GM21515 (cell line): ENCODE data around the gene SDF4.

Experiments
- ATAC-seq: cut with Tn5 transposase; IDR thresholded peaks from one replicate; pipeline ENCODE4 v1.9.1; 2021; ENCODE audit not compliant: unreplicated experiment

The SDF4 gene, protein sequence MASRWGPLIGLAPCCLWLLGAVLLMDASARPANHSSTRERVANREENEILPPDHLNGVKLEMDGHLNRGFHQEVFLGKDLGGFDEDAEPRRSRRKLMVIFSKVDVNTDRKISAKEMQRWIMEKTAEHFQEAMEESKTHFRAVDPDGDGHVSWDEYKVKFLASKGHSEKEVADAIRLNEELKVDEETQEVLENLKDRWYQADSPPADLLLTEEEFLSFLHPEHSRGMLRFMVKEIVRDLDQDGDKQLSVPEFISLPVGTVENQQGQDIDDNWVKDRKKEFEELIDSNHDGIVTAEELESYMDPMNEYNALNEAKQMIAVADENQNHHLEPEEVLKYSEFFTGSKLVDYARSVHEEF

DNA sequence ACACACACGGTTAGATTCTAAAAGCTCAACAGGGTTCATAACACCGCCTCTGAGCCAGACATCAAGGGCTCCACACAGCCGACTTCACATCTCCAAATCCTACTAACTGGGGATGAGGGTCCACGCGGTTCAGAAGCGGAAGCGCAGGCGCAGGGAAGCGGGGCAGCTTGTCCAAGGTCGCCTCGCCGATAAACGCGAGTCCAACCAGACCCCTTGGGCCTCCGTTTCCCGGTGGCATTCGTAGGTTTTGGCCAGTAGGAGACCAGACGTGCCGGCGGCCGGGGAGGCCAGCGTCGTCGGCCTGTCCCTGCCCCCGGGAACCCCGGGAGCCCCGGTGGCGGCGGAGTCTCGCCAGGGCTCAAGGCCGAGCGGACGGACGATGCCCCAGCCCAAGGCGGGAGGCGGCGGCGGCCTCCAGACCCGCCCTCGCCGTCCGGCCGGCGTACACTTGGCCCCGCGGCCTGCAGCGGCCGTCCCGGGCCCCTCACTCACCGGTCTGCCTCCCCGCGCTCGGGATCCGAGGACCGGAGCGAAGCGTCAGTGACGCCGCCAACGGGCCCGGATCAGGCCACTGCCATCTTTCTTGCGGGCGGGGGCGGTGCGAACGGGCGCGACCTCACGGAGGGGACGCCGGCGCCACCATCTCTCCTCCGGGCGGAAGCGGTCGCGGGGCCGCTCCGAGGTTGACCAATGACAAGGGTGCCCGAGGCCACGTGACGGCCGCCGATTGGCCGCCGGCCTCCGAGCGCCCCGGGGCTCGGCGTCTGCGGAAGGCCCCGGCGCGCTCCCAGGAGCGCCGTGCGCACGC, at the start of gene SDF4:
Gene SDF4 (minus strand): TSS at position 602 of the 808 bp plus-strand sequence. CDS start 3,229 bp downstream, outside the sequence.
- peak; percentile 86 for ATAC-seq

DNA sequence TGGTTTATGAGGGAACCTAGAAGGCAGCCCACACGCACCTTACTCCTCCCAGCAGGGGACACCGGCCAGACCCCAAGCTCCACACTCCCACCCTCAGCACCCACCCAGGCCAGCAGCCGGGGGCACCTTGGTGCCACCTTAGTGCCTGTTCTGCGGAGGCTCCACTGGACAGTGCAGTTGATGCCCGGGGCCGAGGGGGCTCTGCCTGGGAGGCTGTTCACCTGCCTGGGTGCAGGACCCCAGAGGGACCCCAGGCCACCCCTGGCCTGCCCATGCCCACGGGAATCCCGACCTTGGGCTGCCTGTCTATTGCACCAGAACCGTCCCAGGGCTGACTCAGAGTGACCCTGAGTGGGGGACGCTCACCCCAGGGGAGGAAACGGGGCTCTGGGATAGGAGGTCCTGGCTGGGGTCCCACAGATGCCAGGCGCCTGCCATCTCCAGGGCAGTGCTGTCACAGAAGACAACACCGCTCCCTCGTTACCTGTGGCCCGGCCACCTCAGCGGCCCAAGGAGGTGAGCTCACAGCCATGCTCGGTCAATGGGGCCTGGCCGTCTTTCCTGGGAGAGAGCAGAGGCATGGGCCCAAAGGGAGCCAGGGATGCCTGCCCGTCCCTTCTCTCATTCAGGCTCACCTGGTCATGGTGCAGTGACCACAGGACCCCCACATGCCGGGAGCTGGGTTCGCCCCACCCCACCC, 49.1 kb upstream of the SDF4 start:
- no peak for ATAC-seq

DNA sequence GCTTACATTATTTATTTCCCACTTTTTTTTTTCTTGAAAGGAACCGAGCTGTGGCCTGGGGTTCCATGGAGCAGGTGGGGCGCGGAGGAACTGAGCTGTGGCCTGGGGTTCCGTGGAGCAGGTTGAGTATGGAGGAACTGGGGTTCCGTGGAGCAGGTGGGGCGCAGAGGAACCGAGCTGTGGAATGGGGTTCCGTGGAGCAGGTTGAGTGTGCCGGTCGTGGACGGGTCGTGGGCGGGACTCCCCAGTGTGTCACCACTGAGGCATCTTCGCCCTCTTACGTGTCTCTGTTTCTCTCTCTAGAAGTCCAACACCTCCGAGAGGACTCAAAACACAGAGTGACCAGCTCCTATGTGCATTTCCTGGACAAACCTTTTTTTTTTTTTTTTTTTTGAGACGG, 47.2 kb upstream of the SDF4 start:
- ATAC-seq, result no peak

DNA sequence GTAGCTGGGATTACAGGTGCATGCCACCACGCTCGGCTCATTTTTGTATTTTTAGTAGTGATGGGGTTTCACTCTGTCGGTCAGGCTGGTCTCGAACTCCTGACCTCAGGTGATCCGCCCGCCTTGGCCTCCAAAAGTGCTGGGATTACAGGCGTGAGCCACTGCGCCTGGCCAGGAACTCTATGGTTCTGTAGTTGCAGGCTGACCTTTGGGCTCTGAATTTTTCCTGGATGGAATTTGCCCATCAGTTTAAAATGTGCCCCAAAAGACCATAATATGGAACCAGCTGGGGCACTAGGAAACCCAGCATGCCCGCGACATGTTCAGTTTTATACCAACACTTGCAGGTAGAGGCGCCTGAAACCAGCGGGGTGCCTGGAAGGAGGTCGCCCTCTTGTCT, 46.8 kb upstream of the SDF4 start:
- no peak for ATAC-seq

DNA sequence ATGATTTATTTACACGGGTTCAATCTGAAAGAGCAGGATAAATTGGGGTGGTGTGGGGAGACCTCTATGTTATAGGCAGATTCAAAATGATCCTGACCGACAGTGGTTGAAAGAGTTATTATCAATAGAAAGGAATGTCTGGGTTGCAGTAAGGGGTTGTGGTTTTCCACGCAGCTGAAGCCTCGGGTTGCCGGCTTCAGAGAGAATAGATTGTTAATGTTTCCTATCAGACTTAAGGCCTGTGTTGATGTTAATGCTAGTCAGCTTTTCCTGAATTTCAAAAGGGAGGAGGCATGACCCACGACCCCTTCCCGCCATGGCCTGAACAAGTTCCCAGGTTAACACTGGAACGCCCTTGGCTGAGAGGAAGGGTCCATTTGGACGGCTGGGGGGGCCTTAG, 44.0 kb upstream of the SDF4 start:
- ATAC-seq, result no peak

DNA sequence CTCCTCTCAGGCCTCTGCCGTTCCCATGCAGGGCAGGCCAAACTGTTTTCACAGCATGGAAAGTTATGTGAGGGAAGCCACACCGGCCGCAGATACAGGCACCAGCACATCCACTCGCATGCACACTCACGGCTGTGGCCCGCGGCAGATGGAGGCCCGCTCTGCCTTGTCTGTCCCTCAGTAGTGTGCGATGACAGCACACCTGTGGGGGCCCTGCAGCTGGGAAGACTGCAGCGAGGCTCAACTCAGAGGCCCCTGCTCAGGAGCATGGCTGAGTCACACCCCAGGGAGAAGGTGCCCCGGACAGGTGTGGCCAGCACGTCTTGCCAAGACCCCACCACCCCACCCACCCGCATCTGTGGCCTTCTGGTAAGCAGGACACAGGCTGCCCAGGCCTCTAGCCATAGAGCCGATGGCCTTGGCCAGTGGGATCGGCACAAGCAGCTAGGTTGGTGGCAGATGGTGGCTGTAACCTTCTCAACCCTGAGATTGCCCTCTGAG, 43.2 kb upstream of the SDF4 start:
- no peak for ATAC-seq

DNA sequence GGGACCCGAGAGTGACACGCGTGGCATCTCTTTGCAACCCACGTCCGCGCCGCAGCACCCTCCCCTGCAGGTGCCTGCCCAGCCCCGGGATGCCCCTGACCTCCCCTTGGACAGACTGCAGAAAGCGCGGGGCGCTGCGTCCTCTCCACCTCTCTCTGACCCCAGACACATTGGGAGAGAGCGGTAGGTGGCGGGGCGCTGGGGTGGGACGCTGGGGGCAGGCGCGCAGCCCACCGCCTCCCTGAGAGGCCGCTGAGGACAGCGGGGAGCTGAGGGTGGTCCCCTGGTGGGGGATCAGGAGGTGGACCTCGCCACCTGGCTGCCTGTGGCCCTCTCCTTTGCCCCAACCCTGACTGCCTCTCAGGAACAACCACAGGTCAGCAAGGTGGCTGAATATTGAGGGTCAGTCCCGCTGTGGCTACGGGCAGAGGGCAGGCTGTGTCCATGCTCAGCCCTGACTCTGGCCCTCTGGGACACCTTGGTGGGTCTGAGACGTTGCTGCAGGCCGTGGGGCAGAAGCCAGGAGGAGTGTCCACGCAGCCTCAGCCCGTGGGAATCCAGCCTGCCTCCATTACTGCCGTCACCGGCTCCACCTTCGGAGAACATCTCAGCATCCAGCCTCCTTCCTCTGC, 42.6 kb upstream of the SDF4 start:
- no peak for ATAC-seq

DNA sequence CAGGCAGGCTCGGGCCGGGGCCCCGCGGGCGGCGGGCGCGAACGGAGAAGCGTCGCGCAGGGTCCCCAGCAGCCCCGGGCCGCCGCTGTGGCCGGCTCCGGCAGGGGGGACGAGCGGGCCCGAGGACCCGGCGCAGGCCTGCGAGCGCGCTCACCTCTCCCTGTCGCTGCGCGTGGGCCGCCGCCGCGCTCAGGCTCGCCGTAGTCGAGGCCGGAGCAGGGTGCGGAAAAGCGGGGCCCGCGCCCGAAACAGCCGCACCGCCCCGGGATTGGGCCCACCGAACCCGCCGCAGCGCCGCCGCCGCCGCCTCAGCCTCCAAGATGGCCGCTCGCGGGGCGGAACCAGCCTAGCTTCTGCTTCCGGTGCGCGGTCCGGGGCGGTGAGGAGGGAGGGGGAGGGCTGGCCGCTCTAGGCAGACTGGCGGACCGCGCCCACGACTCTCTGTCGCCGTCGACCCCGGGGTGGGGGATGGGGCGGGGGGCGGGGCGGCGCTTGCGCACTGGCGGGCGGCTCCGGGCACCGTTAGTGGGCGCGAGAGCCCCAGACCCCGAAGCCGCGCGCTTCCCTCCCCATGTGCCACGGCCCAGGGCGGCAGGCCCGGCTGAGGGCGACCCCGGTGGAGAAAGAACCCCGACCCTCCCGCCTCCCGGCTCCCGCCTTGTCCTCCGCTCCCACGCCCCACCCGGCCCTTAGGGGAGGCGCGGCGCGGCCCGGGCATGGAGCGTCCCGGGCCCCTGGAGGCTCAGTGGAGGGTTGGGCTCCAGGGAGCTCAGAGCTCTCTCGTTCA, 41.9 kb upstream of the SDF4 start, which contains the start of gene UBE2J2:
Gene UBE2J2 (minus strand): TSS at position 343 of the 787 bp plus-strand sequence. CDS start 5,862 bp downstream, outside the sequence.
- peak; percentile 65 for ATAC-seq

DNA sequence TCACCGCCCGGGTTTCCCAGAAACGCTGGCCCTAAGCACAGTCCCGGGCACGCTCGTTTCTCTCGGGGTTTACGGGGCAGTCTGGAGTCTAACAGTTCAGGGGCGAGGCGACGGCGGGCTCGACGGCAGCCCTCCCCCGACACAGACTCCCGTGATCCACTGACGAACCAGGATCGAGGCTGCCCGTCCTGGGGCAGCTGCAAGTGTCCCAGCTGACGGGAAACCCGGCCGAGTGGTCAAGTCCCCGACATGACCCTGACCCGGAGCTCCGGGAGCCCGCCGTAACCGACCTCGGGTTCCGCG, 41.4 kb upstream of the SDF4 start:
- peak; percentile 18 for ATAC-seq

DNA sequence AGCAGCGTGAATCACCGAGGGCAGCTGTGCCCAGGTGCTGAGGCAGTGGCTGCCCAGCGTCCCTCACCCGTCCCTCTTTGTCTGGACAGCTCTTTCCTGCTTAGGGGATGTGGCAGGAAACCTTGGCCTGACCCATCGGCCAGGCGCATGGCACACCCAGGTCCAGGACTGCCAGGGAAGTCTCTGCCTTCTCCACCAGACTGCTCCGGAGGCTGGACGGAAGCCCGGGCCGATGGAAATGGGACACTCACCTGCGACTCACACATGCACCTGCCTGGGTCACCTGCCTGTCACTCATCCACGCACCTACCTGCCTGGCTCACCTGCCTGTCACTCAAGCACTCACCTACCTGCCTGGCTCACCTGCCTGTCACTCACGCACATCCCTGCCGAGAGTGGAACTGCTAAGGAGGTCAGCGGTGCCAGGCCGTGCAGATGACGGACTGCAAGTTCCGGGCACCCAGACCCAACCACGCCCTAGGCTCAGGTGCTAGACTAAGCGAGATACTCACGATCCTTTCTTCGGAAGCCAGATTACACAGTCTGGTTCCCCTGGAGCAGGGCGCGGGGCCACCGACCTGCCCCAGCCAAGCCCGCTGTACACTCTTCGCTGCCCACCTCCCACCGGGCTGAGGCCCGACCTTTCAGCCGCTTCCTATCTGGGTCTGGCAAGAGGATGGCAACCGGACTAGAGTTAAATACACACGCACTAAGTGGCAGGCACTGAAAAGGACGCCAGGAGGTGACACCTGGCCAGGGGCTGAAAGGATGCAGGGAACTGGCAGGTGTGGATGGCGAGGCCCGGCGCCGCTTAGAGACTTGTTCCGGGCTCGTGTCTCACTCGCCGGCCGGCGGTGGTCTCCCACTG, 40.8 kb upstream of the SDF4 start:
- ATAC-seq, result peak; percentile 10

DNA sequence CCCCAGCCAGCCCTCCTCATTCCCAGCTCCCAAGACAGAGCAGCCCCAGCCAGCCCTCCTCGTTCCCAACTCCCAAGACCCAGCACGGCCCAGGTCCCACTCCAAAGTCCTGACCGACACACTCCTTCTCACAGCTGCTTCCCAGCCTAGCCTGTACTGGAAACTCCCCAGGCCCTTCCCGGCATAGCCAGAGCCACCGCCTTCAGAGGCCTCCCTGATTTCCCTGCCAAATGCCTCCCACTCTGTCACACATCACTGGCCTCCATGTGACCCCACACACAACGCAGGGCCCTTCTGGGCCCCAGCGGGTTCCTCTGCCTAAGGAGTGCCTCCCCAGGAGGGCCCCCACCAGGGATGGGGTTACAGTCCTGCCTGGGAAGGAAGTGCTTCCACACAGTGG, 39.0 kb upstream of the SDF4 start:
- no peak for ATAC-seq

DNA sequence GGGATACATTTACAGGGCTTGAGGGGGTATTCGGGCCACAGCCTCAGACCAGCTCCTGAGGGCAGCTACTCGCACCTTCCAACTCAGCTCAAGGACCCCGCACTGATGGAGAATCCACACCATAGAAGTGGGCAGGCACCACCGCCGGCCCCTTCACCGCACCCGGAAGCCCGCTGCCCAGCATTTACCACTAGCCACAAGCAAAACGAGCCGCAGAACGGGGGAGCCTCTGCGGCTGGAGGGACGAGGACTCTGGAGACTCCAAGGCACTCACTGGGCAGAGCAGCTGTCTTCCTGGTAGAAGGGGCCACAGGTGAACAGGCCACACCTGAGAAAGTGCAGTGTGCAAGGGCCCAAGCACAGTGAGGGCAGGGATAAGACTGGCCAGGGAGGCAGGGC, 36.5 kb upstream of the SDF4 start:
- ATAC-seq, result no peak

DNA sequence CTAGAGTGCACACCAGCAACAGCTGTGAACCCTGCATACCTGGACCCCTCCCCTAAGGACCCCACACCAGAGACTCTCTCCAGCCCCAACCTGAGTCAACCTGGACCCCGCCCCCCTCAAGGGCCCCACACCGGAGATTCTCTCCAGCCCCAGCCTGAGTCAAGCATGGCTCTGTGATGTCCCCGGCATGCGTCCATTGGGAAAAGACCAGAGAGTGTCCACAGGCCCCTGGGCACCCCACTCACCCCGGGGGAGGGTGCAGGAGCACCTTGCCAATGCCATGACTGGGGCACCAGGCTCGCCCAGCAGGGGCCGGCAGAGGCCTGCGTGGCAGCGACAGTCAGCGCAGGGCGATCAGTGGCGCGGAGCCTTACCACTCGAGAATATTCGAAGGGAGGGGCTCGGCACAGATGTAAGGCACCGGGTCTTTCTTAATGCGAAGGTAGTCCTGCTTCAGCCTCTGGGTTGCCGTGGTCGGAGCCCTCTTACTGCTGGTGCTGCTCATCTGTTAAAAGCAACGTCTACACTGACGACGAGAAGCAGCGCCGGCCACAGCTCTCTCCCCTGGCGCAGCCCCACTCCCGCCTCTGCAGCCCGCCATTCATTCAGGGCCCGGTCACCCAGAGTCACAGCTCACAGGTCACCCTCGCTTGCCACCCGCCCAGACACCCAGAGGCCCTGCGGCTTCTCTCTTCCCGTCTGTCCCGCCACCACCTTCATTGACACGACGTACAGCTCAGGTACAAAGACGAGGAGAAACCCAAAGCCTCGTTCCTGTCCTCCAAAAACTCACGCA, 35.9 kb upstream of the SDF4 start:
- ATAC-seq, result no peak

DNA sequence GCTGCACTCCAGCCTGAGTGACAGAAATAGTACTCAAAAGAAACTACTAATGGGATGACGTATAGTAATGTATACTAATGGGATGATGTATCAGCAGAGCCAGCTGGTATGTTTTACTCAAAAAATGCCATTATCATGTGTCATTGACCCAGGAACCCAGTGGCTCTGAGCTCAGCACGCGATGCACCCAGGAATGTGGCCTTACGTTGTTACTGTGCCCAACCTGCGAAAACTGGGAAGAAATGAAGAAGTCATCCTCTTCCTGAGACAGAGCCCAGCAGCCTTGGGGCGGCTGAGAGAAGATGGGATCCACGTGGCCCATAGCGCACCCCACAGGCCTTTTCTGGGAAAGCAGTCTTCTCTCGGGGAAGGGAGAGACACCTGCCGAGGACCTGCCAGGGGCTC, 33.1 kb upstream of the SDF4 start:
- no peak for ATAC-seq

DNA sequence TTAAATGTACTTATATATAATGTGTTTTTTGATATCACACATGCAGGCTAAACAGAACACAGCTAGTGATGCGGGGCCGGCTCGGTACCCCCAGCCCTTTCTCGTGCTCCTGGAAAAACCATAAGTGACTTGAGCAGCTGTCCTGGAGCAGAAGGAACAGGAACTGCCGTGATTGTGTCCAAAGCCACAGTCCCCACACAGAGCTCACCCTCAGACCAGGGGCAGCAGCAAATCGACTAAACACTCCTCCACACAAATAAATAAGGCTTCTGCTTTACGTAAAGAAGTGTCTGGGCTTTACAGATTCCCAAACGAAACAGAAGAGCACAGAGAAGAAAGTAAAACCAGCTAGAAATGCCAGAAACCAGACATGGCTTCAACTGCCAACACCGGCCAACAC, 32.2 kb upstream of the SDF4 start:
- ATAC-seq, result no peak

DNA sequence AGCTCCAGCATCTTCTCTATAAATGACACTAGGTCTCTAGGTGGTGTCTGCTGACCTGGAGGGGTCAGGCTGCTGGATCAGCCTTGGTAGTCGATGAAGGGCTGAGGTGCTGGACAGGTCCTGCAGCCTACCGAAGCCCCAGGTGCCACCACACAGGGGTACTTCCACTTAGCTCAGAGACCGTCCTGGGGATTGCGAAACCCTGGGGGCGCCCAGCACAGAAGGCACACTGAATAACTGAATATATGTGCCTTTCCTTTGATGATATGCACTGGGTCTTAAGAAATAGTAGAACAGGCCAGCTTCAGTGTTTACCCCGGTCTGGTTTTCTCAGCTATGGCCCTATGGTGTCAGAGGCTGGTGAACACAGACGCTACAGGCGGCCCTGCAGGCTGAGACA, 31.0 kb upstream of the SDF4 start:
- no peak for ATAC-seq

DNA sequence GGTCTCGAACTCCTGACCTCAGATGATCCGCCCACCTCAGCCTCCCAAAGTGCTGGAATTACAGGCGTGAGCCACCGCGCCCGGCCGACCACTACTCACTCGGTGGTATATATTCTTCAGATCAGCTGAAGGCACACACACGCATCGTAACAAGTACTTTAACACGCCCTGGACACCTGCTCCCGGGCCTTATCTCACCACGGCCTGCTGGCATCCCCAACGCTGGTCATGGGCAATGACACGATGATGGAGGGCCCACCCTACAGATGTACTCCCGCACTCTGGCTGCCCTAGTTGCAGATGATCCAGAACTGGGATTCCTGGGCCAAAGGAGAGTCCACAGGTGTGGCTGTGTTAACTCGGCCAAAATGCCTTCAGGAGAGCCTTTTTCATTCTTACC, 30.3 kb upstream of the SDF4 start:
- no peak for ATAC-seq

DNA sequence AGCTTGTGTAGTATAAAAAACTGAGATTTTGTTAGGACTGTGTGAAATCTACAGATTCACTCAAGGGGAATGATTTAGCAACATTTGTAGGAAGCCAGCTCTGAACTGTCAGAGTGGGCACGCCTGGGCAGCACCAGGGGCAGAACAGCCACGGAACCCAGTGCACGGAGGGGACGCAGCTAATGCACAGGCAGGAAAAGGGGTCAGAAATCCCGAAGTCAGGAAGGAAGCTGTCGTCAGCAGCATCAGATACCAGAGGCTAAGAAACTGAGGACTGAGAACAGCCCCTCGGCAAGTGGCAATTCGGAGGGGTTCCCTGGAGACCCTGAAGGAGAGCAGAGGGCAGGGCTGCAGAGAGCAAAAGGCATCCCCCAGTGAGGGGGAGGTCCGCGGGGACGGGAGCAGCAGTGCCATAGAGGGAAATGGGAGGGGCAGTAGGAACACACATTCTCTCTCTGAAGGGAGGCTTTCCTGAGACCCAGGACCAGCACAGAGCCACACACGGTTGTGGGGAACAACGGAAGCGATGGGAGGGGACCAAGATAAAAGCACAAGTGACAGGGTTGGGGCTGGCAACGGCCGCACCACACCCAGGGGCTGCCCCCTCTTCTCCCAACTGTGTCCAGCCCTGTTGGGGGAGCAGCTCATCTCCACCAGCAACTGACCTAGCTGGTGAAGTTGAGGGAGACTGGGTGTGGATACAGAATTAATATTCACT, 29.2 kb upstream of the SDF4 start:
- ATAC-seq, result no peak
